Thymus (tissue), 11 donors: ENCODE results near the gene CEP85L. TPM values are rescaled to one million over a fixed set of nuclear protein-coding genes. Genes with fewer than 3 reads are reported as not detected.
A peak's percentile ranks its signal among the peaks of the same experiment; 100 is the strongest.

Source experiments
- DNase-seq, 9 donors: peaks; one replicate each; pipeline ENCODE4 v3.0.0-alpha.2; 2013; ENCODE audit warnings: low spot score in 9 of 9, low read depth in 6 of 9, missing footprints in 1 of 9
- H3K27ac ChIP-seq, 2 donors: one replicate each; pipeline ENCODE4 v1.5.1; 2013; ENCODE audit warnings: control low read depth in 1 of 2, low read depth in 1 of 2, low read length in 1 of 2, mild to moderate bottlenecking in 1 of 2, moderate library complexity in 1 of 2
- H3K27me3 ChIP-seq, 2 donors: one replicate each; pipeline ENCODE4 v1.5.1; 2013; ENCODE audit warnings: low read length in 1 of 2; ENCODE audit not compliant: control insufficient read depth in 2 of 2, insufficient read depth in 1 of 2
- H3K36me3 ChIP-seq, 2 donors: one replicate each; pipeline ENCODE4 v1.5.1; 2013; ENCODE audit warnings: low read length in 1 of 2, mild to moderate bottlenecking in 1 of 2, moderate library complexity in 1 of 2; ENCODE audit not compliant: control insufficient read depth in 2 of 2, insufficient read depth in 2 of 2
- H3K4me1 ChIP-seq, 2 donors: one replicate each; pipeline ENCODE4 v1.5.1; 2013; ENCODE audit warnings: low read length in 2 of 2; ENCODE audit not compliant: control insufficient read depth in 2 of 2, insufficient read depth in 2 of 2
- H3K4me3 ChIP-seq, 2 donors: one replicate each; pipeline ENCODE4 v1.5.1; 2013; ENCODE audit warnings: low read length in 2 of 2, control low read depth in 1 of 2, mild to moderate bottlenecking in 1 of 2
- H3K9me3 ChIP-seq, 2 donors: one replicate each; pipeline ENCODE4 v1.5.1; 2013; ENCODE audit warnings: low read length in 1 of 2, mild to moderate bottlenecking in 1 of 2; ENCODE audit not compliant: control insufficient read depth in 2 of 2, insufficient read depth in 1 of 2
- WGBS: extraction: QIAGEN DNeasy Blood & Tissue Kit; methylation state at CpG from one replicate; pipeline ENCODE4 v1.1.7; 2013; 5-methylcytosine and 5-hydroxymethylcytosine counted together
- polyA plus RNA-seq: library from polyadenylated mRNA; stranded (reverse); fragments of 200-250 nt; gene quantifications from one replicate; pipeline ENCODE4 v1.2.3, GENCODE V29; 2013
- total RNA-seq: library from RNA; stranded (reverse); fragments of 120-200 nt; gene quantifications from one replicate; pipeline ENCODE4 v1.2.4, GENCODE V29; 2013
- donor health status: healthy.

CEP85L gene
- total and polyA plus RNA-seq, 2 donors: 24.6 to 44.3 TPM

DNA sequence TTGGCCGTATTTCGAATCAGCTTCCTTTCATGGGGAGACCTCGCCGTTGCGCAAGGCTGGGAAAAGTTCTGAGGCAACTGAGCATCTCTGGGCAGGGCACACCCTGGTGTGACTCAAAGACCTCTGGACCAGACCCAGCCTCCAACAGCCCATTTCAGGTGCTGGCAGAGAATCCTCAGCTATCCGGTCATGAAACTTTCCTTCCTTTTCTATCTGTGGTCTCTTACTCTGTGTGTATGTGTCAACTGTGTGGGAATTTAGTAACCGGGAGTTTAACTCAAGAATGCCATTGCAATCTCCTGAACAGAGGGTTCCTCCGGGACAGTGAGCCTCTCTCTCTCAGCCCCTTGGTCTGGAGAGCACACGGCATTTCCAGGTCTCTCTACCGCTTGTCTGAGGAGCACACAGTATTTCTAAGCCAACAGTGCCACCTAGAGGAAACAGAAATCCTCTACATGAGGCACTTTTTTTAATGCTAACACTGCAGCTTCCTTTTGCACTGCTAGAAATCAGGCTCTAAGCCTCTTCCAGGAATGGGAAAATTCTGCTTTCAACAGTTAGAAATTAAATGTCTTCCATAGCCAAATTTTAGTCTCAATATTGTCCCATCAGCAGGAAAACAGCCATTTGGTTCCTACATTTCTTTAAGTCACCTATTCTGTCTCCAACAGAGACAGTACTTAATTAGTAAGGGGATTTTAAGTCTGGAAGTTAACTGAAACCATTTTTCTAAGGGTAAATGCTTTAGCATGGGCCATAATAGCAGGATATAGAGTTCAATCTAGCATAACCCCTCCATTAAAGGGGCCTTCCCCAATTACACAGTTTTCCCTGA is 70.6 kb downstream of the CEP85L start:
- Histone ChIP-seq H3K4me3 (no peak overlapping the region), H3K9me3 (peaks cover 3 to 34% of the 10 kb centered on the region in 2 donors), H3K27me3 (no peaks in the 10 kb centered on the region), H3K27ac (no peak overlapping the region), H3K4me1 (no peaks in the 10 kb centered on the region), H3K36me3 (peaks cover 27 to 34% of the 10 kb centered on the region in 2 donors)
- WGBS: 77% methylated on average over 10 of the region's 10 CpGs
- DNase-seq: peak in 8 of 9 donors; percentile 28 to 73 (median 48)

GRCh38 chr6:118579786-118580185 is 71.6 kb downstream of the CEP85L start:
- Histone ChIP-seq H3K9me3 (peaks cover 3 to 37% of the 10 kb centered on the region in 2 donors), H3K4me3 (no peak overlapping the region), H3K4me1 (no peaks in the 10 kb centered on the region), H3K27me3 (no peaks in the 10 kb centered on the region), H3K27ac (no peak overlapping the region), H3K36me3 (peaks cover 32 to 40% of the 10 kb centered on the region in 2 donors)
- DNase-seq: no peak
- 98% methylated on average over 2 of the region's 2 CpGs for WGBS

DNA sequence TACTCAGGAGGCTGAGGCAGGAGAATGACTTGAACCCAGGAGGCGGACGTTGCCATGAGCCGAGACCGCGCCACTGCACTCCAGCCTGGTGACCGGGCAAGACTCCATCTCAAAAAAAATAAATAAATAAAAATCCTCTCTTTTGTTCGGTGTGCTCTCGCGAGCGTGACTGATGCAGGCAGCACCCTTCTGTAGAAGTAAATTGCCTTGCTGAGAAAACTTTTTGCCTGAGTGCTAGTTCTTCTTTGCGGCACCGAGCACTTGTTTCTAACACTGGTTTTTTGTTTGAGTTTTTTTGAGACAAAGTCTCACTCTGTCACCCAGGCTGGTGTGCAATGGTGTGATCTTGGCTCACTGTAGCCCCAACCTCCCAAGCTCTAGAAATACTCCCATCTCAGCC is 72.8 kb downstream of the CEP85L start:
- H3K36me3 ChIP-seq: peaks cover 42 to 50% of the 10 kb centered on the region in 2 donors
- no peaks in the 10 kb centered on the region for H3K4me1 ChIP-seq
- no peak overlapping the region for H3K27ac ChIP-seq
- H3K9me3 ChIP-seq: peaks cover 10 to 43% of the 10 kb centered on the region in 2 donors
- 98% methylated on average over 12 of the region's 12 CpGs for WGBS
- no peak overlapping the region for H3K4me3 ChIP-seq
- DNase-seq: no peak
- no peaks in the 10 kb centered on the region for H3K27me3 ChIP-seq

GRCh38 chr6:118577972-118578371 is 73.4 kb downstream of the CEP85L start:
- Histone ChIP-seq H3K4me1 (no peaks in the 10 kb centered on the region), H3K9me3 (peaks cover 10 to 40% of the 10 kb centered on the region in 2 donors), H3K36me3 (peaks cover 42 to 50% of the 10 kb centered on the region in 2 donors), H3K4me3 (no peak overlapping the region), H3K27me3 (no peaks in the 10 kb centered on the region), H3K27ac (no peak overlapping the region)
- no peak for DNase-seq
- WGBS: 84% methylated on average over 4 of the region's 4 CpGs

DNA sequence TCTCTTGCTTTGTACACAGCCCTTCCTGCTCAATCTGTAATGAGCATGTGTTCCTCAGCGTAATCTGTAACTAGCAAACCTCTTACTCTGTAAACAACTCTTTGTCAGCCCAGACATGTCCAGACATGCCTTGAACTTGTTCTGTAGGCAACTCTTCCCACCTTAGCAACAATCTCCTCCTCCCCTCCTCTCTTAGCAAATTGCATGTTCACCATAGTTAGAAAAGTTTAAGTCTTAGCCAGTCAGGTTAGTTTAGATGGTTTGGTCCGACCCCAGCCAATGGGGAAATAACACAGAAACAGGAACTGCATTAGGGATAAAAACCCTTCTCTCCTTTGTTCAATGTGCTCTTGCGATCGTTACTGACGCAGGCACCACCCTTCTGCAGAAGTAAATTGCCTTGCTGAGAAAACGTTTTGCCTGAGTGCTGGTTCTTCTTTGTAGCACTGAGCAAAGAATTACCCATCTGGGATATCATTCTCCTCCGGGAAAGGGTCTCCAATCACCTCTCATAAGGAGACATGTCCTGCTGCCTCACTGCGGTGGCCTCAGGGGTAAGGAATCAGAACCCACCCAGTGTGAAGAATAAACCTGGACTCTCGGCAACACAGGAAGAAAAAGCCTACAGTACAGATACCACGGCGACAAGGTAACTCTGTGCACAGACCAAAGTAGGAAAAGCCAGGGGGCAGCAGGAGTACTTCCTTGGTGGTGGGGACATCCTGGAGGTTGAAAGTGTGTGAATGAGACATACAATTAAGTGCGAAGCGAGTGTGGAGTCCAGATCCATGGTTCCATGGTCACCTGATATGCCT is 77.1 kb downstream of the CEP85L start:
- peaks cover 10 to 26% of the 10 kb centered on the region in 2 donors for H3K9me3 ChIP-seq
- WGBS: 95% methylated on average over 13 of the region's 13 CpGs
- DNase-seq: no peak

GRCh38 chr6:118571121-118571520 is 80.3 kb downstream of the CEP85L start:
- Histone ChIP-seq H3K9me3 (peaks cover 8 to 9% of the 10 kb centered on the region in 2 donors), H3K27ac (no peak overlapping the region), H3K4me3 (no peak overlapping the region), H3K4me1 (no peaks in the 10 kb centered on the region), H3K36me3 (peaks cover 18 to 22% of the 10 kb centered on the region in 2 donors), H3K27me3 (no peaks in the 10 kb centered on the region)
- DNase-seq: no peak
- 99% methylated on average over 2 of the region's 2 CpGs for WGBS

More for the DNA sequence above, 77.1 kb downstream of the CEP85L start:
- Histone ChIP-seq H3K4me3 (no peak overlapping the region), H3K36me3 (peaks cover 34 to 36% of the 10 kb centered on the region in 2 donors), H3K27ac (no peak overlapping the region), H3K27me3 (no peaks in the 10 kb centered on the region), H3K4me1 (no peaks in the 10 kb centered on the region)

DNA sequence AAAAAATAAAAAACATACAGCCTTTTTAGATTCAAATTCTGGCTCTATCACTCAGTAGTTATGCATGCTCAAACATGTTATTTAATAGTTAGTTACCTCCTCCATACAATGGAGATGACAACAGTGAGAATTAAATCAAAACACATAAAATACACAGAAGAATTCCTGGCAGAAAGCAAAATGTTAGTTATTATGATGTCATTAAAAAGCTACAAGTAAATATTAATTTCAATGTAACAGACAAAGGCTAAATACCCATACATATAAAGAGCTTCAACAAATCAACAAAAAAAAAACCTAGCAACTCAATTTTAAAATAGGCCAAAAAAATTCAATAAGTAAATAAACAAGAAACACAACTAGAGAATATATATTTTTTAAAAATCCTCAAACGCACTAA is 81.9 kb downstream of the CEP85L start:
- Histone ChIP-seq H3K4me1 (no peaks in the 10 kb centered on the region), H3K27me3 (no peaks in the 10 kb centered on the region), H3K27ac (no peak overlapping the region), H3K36me3 (peaks cover 7 to 23% of the 10 kb centered on the region in 2 donors), H3K9me3 (peaks cover 4 to 5% of the 10 kb centered on the region in 2 donors), H3K4me3 (no peak overlapping the region)
- DNase-seq: no peak
- WGBS: 99% methylated on average over 1 of the region's 1 CpG

GRCh38 chr6:118567974-118568373 is 83.4 kb downstream of the CEP85L start:
- Histone ChIP-seq H3K4me3 (no peak overlapping the region), H3K9me3 (no peaks in the 10 kb centered on the region), H3K4me1 (no peaks in the 10 kb centered on the region), H3K27ac (no peak overlapping the region), H3K27me3 (no peaks in the 10 kb centered on the region), H3K36me3 (peaks cover 0 to 21% of the 10 kb centered on the region in 2 donors)
- no peak for DNase-seq
- WGBS: 95% methylated on average over 3 of the region's 3 CpGs
